Muscle of back (tissue), 11 donors: ENCODE measurements around the gene TLN1. TPM values are rescaled to one million over a fixed set of nuclear protein-coding genes. Genes with fewer than 3 reads are reported as not detected.

Experiments
- DNase-seq, 3 donors: peaks; one replicate each; pipeline versions ENCODE4 v3.0.0 to v3.0.0-alpha.2; 2013
- polyA plus RNA-seq, 10 donors: library from polyadenylated mRNA; unstranded; fragments of 120-200 nt; gene quantifications; one replicate each; pipeline ENCODE4 v1.2.1, GENCODE V29; 2013; ENCODE audit not compliant: insufficient read length in 10 of 10

The TLN1 gene
- polyA plus RNA-seq, 10 donors, result 96.0 to 136 (median 108) TPM

- peak in 1 of 3 donors; percentile 42 for DNase-seq
These were observed 43.9 kb downstream of the TLN1 start for GRCh38 chr9:35687972-35688557.

GRCh38 chr9:35687306-35687705, 44.7 kb downstream of the TLN1 start:
- no peak for DNase-seq

GRCh38 chr9:35686222-35687203, 45.5 kb downstream of the TLN1 start:
- peak in 1 of 3 donors; percentile 63 for DNase-seq

- no peak for DNase-seq
These were observed 46.5 kb downstream of the TLN1 start for GRCh38 chr9:35685506-35685905.

- DNase-seq, result no peak
These were observed 47.1 kb downstream of the TLN1 start for GRCh38 chr9:35684921-35685320.

- no peak for DNase-seq
These were observed 48.7 kb downstream of the TLN1 start for GRCh38 chr9:35683323-35683722.

GRCh38 chr9:35682520-35683315, 49.3 kb downstream of the TLN1 start:
- no peak for DNase-seq

GRCh38 chr9:35682051-35682450, 49.9 kb downstream of the TLN1 start:
- DNase-seq, result peak in 1 of 3 donors; percentile 26

GRCh38 chr9:35681341-35682002, 50.5 kb downstream of the TLN1 start:
- no peak for DNase-seq

- DNase-seq, result no peak
These were observed 51.5 kb downstream of the TLN1 start for GRCh38 chr9:35680331-35681105.

- no peak for DNase-seq
These were observed 52.1 kb downstream of the TLN1 start for GRCh38 chr9:35679766-35680330.

- no peak for DNase-seq
These were observed 52.9 kb downstream of the TLN1 start for GRCh38 chr9:35679091-35679490.

GRCh38 chr9:35675732-35676392, 56.1 kb downstream of the TLN1 start:
- DNase-seq, result peak in 1 of 3 donors; percentile 78

GRCh38 chr9:35675204-35675603, 56.8 kb downstream of the TLN1 start:
- DNase-seq, result peak in 1 of 3 donors; percentile 37

GRCh38 chr9:35674025-35674361, 58.0 kb downstream of the TLN1 start:
- DNase-seq, result no peak

- peak in 1 of 3 donors; percentile 48 for DNase-seq
These were observed 58.6 kb downstream of the TLN1 start, which contains the start of gene CA9 for GRCh38 chr9:35673132-35674024. CA9 (plus strand) TSS chr9:35673928; CDS start chr9:35673960, 32 bp downstream.

- no peak for DNase-seq
These were observed 62.5 kb downstream of the TLN1 start for GRCh38 chr9:35669331-35670145.

GRCh38 chr9:35667939-35668338, 64.1 kb downstream of the TLN1 start:
- DNase-seq, result no peak
